Transverse colon (tissue), 4 donors: Measurements from ENCODE around the gene GSK3A.

Experiments
- POLR2A ChIP-seq: fragments of 450-650 bp; IDR thresholded peaks from one replicate; pipeline ENCODE4 v1.6.1; 2016; ENCODE audit warnings: antibody characterized with exemption, mild to moderate bottlenecking, moderate library complexity
- POLR2AphosphoS5 ChIP-seq, 3 donors: sonication (generic); formaldehyde crosslinking; IDR thresholded peaks; one replicate each; pipeline ENCODE4 v1.6.1; 2016; ENCODE audit warnings: antibody characterized with exemption in 3 of 3
- TF ChIP-seq, protein P1 (sequence below), 5 experiments: fragments of 200-600 bp in 3 of 5; fragments of 450-650 bp in 2 of 5; sonication (generic) in 3 of 5; IDR thresholded peaks; 1 replicate in 2 of 5; 2 replicates in 3 of 5; pipeline ENCODE4 v1.5.1; 2016 to 2017; ENCODE audit warnings: antibody characterized with exemption in 5 of 5, inconsistent platforms in 3 of 5, mild to moderate bottlenecking in 2 of 5, moderate library complexity in 1 of 5

DNA sequence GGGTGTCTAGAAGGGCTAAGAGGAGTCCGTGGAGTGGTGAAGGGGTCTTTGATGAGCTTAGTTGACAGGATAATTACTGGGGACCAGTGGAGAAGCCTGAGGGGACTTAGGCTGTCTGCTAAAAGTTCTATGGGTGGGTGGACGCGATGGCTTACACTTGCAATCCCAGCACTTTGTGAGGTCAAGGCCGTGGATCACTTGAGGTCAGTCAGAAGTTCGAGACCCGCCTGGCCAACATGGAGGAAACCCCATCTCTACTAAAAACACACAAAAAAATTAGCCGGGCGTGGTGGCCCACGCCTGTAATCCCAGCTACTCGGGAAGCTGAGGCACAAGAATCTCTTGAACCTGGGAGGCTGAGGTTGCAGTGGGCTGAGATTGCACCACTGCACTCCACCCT lies 2.8 kb upstream of the GSK3A start:
- TF ChIP-seq POLR2A (no peak), POLR2AphosphoS5 (IDR thresholded peaks at IDR 0.05) (no peak)
- TF ChIP-seq, protein P1, sequence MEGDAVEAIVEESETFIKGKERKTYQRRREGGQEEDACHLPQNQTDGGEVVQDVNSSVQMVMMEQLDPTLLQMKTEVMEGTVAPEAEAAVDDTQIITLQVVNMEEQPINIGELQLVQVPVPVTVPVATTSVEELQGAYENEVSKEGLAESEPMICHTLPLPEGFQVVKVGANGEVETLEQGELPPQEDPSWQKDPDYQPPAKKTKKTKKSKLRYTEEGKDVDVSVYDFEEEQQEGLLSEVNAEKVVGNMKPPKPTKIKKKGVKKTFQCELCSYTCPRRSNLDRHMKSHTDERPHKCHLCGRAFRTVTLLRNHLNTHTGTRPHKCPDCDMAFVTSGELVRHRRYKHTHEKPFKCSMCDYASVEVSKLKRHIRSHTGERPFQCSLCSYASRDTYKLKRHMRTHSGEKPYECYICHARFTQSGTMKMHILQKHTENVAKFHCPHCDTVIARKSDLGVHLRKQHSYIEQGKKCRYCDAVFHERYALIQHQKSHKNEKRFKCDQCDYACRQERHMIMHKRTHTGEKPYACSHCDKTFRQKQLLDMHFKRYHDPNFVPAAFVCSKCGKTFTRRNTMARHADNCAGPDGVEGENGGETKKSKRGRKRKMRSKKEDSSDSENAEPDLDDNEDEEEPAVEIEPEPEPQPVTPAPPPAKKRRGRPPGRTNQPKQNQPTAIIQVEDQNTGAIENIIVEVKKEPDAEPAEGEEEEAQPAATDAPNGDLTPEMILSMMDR (IDR thresholded peaks at IDR 0.05): no peak
